ENCODE measurements around the gene ZNF10.

Gene ZNF10

GRCh38 chr12:133201888-133202287 is 71.5 kb downstream of the ZNF10 start:
- Histone ChIP-seq H3K36me3 (ENCODE audit: control insufficient read depth in 2 of 2, insufficient read depth in 2 of 2, low read length in 2 of 2) (peaks cover 30 to 39% of the 10 kb centered on the region in 2 donors), H3K27ac (ENCODE audit: low read length) (no peak overlapping the region), H3K4me1 (ENCODE audit: control insufficient read depth, insufficient read depth, low read length) (no peaks in the 10 kb centered on the region), H3K27me3 (ENCODE audit: control insufficient read depth in 1 of 2, insufficient read depth in 2 of 2, low read length in 2 of 2) (no peaks in the 10 kb centered on the region), H3K9ac (ENCODE audit: low read length in 2 of 2) (no peak overlapping the region), H3K9me3 (ENCODE audit: control insufficient read depth in 2 of 2, low read length in 2 of 2) (peaks cover 54 to 61% of the 10 kb centered on the region in 2 donors), H3K4me3 (ENCODE audit: low read length in 2 of 2) (peak overlapping the region in 1 of 2 donors; percentile 56)

- Histone ChIP-seq H3K4me3 (ENCODE audit: low read length in 2 of 2) (peak overlapping the region in 1 of 2 donors; percentile 56), H3K9me3 (ENCODE audit: control insufficient read depth in 2 of 2, low read length in 2 of 2) (peaks cover 58 to 62% of the 10 kb centered on the region in 2 donors), H3K4me1 (ENCODE audit: control insufficient read depth, insufficient read depth, low read length) (no peaks in the 10 kb centered on the region), H3K9ac (ENCODE audit: low read length in 2 of 2) (no peak overlapping the region), H3K27ac (ENCODE audit: low read length) (no peak overlapping the region), H3K27me3 (ENCODE audit: control insufficient read depth in 1 of 2, insufficient read depth in 2 of 2, low read length in 2 of 2) (no peaks in the 10 kb centered on the region), H3K36me3 (ENCODE audit: control insufficient read depth in 2 of 2, insufficient read depth in 2 of 2, low read length in 2 of 2) (peaks cover 30 to 39% of the 10 kb centered on the region in 2 donors)
These were observed 72.3 kb downstream of the ZNF10 start for GRCh38 chr12:133202493-133203343.

- Histone ChIP-seq H3K36me3 (ENCODE audit: control insufficient read depth in 2 of 2, insufficient read depth in 2 of 2, low read length in 2 of 2) (peaks cover 30 to 39% of the 10 kb centered on the region in 2 donors), H3K27me3 (ENCODE audit: control insufficient read depth in 1 of 2, insufficient read depth in 2 of 2, low read length in 2 of 2) (no peaks in the 10 kb centered on the region), H3K4me3 (ENCODE audit: low read length in 2 of 2) (peak overlapping the region in 1 of 2 donors; percentile 56)
These were observed 73.2 kb downstream of the ZNF10 start for GRCh38 chr12:133203344-133204263.

GRCh38 chr12:133204264-133204603 is 73.8 kb downstream of the ZNF10 start:
- Histone ChIP-seq H3K27me3 (ENCODE audit: control insufficient read depth in 1 of 2, insufficient read depth in 2 of 2, low read length in 2 of 2) (no peaks in the 10 kb centered on the region), H3K27ac (ENCODE audit: low read length) (no peak overlapping the region), H3K9me3 (ENCODE audit: control insufficient read depth in 2 of 2, low read length in 2 of 2) (peaks cover 67% of the 10 kb centered on the region in 2 donors), H3K36me3 (ENCODE audit: control insufficient read depth in 2 of 2, insufficient read depth in 2 of 2, low read length in 2 of 2) (peaks cover 30 to 39% of the 10 kb centered on the region in 2 donors), H3K9ac (ENCODE audit: low read length in 2 of 2) (no peak overlapping the region), H3K4me3 (ENCODE audit: low read length in 2 of 2) (peak overlapping the region in 1 of 2 donors; percentile 56), H3K4me1 (ENCODE audit: control insufficient read depth, insufficient read depth, low read length) (no peaks in the 10 kb centered on the region)

More at GRCh38 chr12:133203344-133204263, 73.2 kb downstream of the ZNF10 start:
- Histone ChIP-seq H3K9ac (ENCODE audit: low read length in 2 of 2) (no peak overlapping the region), H3K27ac (ENCODE audit: low read length) (no peak overlapping the region), H3K9me3 (ENCODE audit: control insufficient read depth in 2 of 2, low read length in 2 of 2) (peaks cover 65 to 66% of the 10 kb centered on the region in 2 donors), H3K4me1 (ENCODE audit: control insufficient read depth, insufficient read depth, low read length) (no peaks in the 10 kb centered on the region)

- H3K4me3 ChIP-seq (ENCODE audit: low read length in 2 of 2) = no peak overlapping the region
- no peaks in the 10 kb centered on the region for H3K27me3 ChIP-seq (ENCODE audit: control insufficient read depth in 1 of 2, insufficient read depth in 2 of 2, low read length in 2 of 2)
- H3K9ac ChIP-seq (ENCODE audit: low read length in 2 of 2) = no peak overlapping the region
- no peak overlapping the region for H3K27ac ChIP-seq (ENCODE audit: low read length)
- peaks cover 23 to 30% of the 10 kb centered on the region in 2 donors for H3K36me3 ChIP-seq (ENCODE audit: control insufficient read depth in 2 of 2, insufficient read depth in 2 of 2, low read length in 2 of 2)
- no peaks in the 10 kb centered on the region for H3K4me1 ChIP-seq (ENCODE audit: control insufficient read depth, insufficient read depth, low read length)
- H3K9me3 ChIP-seq (ENCODE audit: control insufficient read depth in 2 of 2, low read length in 2 of 2) = peaks cover 64 to 81% of the 10 kb centered on the region in 2 donors
These were observed 76.0 kb downstream of the ZNF10 start for GRCh38 chr12:133206390-133206789.
